HG02763 (cell line): ENCODE results near the gene COL8A1.
"Not testable (repeated sequence)": the region's sequence is repeated elsewhere in the genome, so short reads cannot be mapped to it uniquely, and the experiment has no call there.

Experiments
- ATAC-seq: cut with Tn5 transposase; IDR thresholded peaks from one replicate; pipeline ENCODE4 v1.9.1; 2021; ENCODE audit warnings: mild to moderate bottlenecking, moderate library complexity; ENCODE audit not compliant: unreplicated experiment

COL8A1 gene

GRCh38 chr3:99638167-99638948, at the start of gene COL8A1:
Gene COL8A1, plus strand, starts transcription at chr3:99638594. Its CDS starts 152,089 bp downstream, at chr3:99790683.
- ATAC-seq, result no peak

- not testable (repeated sequence) for ATAC-seq
Observed at GRCh38 chr3:99589168-99589567, 49.2 kb upstream of the COL8A1 start.

DNA sequence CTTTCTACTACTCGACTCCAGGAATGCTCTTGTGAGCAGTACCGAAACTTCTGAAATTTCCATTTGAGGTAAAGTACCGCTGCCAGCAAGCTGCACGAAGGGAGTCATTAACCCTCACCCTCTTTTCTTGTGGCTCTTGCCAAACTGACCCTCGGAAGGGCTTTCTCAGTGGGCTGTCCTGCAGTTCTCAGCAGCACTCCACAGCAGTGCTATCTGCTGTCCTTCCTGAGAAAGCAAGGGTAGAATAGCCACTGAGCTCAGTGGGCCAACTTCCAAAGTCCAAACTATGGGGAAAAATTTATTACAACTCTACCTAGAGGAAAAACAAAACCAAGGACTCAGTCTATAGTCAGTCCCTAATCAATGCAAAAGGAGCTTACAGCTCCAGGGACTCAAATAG, 38.5 kb upstream of the COL8A1 start:
- ATAC-seq, result no peak

DNA sequence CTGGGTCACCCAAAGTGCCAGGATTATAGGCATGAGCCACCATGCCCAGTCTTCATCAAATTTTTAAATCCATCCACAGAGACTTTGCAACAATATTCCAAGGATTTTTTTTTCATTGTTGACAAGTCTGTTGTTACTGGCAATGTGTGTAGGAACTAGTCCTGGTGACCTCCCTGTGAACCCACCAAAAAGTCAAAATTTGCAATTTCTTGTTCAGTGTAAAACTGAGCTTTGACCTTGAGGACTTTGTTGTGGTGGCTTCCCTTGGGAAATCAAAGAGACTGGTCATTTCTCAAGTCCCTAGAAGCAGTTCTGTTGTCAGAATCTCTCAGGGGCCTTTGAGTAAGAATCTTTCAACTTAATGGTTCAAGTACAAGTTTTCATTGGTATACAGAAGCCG, 36.9 kb upstream of the COL8A1 start:
- no peak for ATAC-seq

DNA sequence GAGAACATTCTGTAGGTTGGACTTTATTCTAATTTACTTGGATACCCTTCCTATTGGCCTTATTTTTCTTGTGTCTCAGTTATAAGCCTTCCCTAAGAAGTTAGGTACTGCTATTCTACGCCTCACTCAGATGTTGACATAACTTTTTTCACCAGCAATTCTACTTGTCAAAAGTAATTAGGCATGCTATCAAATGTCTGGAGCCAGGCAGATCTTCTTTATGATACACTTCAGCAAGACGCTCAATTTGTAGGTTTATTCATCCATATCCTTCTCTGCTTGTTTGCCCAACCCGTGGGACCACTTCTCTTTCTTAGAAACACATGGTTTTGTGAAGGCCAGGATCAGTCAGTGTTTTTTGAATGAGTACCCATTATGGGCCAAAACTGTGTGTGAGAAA, 36.2 kb upstream of the COL8A1 start:
- ATAC-seq, result no peak

DNA sequence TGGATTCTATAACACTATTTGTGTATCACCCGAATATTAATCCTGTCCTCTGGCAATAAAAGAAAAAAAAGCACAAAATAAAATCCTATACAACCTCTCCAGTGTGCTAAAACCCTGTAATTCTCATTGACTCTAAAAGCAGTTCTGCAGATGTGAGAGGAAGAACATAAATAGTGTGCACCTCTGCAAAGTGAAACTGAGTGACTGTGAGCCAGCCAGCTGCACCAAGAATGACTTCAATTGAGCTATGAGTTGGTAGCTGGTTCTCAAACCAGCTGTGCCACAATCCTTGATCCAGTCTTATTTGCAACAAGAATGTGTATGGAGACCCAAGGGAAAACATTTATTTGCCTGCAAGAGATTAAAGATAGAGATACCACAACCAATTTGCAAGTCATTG, 31.2 kb upstream of the COL8A1 start:
- ATAC-seq, result no peak

DNA sequence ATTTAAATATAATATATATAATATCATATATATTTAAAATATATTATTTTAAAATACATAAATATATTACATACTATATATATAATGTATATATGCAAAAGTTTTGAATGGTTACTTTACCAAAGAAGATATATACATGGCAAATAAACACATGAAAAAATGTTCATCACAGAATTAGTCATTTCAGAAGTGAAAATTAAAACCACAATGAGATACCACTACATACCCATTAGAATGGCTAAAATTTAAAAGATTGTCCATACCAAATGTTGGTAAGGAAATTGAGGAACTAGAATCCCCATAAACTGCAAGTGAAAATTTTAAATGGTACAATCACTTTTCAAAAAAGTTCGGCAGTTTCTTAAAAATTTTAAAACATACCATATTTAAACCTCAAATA, 23.6 kb upstream of the COL8A1 start:
- ATAC-seq, result no peak

GRCh38 chr3:99620077-99620767, 18.2 kb upstream of the COL8A1 start:
- no peak for ATAC-seq

GRCh38 chr3:99620976-99621375, 17.4 kb upstream of the COL8A1 start:
- no peak for ATAC-seq

- peak; percentile 44 for ATAC-seq
Observed at GRCh38 chr3:99624496-99625236, 13.7 kb upstream of the COL8A1 start.

DNA sequence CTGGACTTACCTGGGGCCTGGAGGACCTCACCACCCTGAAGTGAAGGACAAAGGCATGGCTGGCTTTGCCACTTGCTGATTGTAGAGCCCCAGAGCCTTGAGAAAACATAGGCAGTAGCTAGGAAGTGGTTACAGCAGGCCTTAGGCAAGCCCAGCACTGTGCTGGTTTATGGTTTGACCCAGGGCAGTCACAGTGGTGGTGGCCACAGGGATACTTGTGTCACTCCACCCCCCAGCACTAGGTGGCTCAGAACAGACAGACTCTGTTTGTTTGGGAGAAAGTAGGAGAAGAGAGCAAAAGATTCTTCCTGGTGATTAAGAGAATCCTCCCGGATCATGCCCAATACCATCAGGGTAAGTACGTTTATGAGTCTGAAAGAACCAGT, 13.2 kb upstream of the COL8A1 start:
- no peak for ATAC-seq

GRCh38 chr3:99625643-99626416, 12.6 kb upstream of the COL8A1 start:
- no peak for ATAC-seq

DNA sequence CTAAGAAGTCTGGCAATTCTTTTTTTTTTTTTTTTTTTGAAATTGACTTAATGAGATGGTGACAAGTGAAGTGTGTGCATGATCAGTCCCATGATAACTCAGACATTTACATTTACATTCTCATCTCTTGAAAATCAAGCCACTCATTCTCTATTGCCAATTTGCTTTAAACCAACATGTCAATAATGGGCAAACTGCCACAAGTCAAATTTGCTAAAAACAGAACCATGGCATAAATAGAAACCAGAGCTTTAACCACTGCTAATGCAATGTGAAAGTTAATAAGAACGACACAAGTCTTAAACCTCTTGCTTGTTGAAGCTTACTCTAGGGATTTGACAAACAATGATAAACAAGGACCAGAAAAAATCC, 12.0 kb upstream of the COL8A1 start:
- ATAC-seq, result peak; percentile 65

GRCh38 chr3:99627062-99627826, 11.2 kb upstream of the COL8A1 start:
- ATAC-seq, result no peak

- no peak for ATAC-seq
Observed at GRCh38 chr3:99630815-99631214, 7.6 kb upstream of the COL8A1 start.

- ATAC-seq, result peak; percentile 80
Observed at GRCh38 chr3:99633887-99634558, 4.4 kb upstream of the COL8A1 start.

- no peak for ATAC-seq
Observed at GRCh38 chr3:99634881-99635280, 3.5 kb upstream of the COL8A1 start.

GRCh38 chr3:99635348-99635747, 3.0 kb upstream of the COL8A1 start:
- no peak for ATAC-seq

DNA sequence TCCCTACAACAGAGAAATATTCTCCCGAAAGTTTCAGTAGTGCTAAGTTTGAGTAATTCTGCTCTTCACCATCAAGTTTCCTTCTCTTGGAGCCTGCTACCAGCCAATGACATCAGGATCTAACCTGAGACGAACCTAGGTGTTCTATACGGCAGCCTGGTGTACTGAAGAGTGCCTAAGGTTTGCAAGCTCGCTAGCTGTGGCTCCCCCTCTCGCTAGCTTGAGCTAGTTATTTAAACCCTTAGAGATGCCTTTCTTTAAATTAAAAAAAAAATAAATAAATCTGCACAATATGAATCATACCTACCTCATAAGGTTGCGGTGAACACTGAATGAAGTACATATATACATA, 1.4 kb upstream of the COL8A1 start:
- ATAC-seq, result no peak
